MG63 (cell line): ENCODE results near the gene ICE1. TPM values are rescaled to one million over a fixed set of nuclear protein-coding genes. Genes with fewer than 3 reads are reported as not detected.
"Not testable (repeated sequence)": the region's sequence is repeated elsewhere in the genome, so short reads cannot be mapped to it uniquely, and the experiment has no call there.

ENCODE experiments used
- DNase-seq: peaks from one replicate; pipeline ENCODE4 v3.0.0-alpha.2; 2020
- H3K27me3 ChIP-seq: fragments of 250-450 bp; sonication (Bioruptor Pico); 2 replicates; pipeline ENCODE4 v1.5.1; 2020; ENCODE audit warnings: mild to moderate bottlenecking, moderate library complexity
- H3K36me3 ChIP-seq: fragments of 250-450 bp; sonication (Bioruptor Pico); 2 replicates; pipeline ENCODE4 v1.5.1; 2020; ENCODE audit warnings: mild to moderate bottlenecking, moderate library complexity
- H3K4me3 ChIP-seq: fragments of 250-450 bp; sonication (Bioruptor Pico); 2 replicates; pipeline ENCODE4 v1.5.1; 2020; ENCODE audit warnings: mild to moderate bottlenecking, moderate library complexity
- H3K9me3 ChIP-seq: fragments of 250-450 bp; sonication (Bioruptor Pico); 2 replicates; pipeline ENCODE4 v1.5.1; 2020; ENCODE audit warnings: mild to moderate bottlenecking, moderate library complexity
- total RNA-seq: library from RNA; depleted of rRNA; stranded (reverse); fragments of >200 nt; shearing (Covaris generic); gene quantifications from 2 replicates; pipeline ENCODE4 v1.2.3, GENCODE V29; 2014; ENCODE audit warnings: low replicate concordance

ICE1 gene
- total RNA-seq, 1 experiment from 2014 or later, result 18.4 TPM

GRCh38 chr5:5470933-5471332, 48.5 kb downstream of the ICE1 start:
- H3K27me3 ChIP-seq, result no peaks in the 10 kb centered on the region
- no peak overlapping the region for H3K4me3 ChIP-seq
- no peak for DNase-seq
- H3K9me3 ChIP-seq, result no peaks in the 10 kb centered on the region
- H3K36me3 ChIP-seq, result peaks cover 53% of the 10 kb centered on the region

- no peak for DNase-seq
- Histone ChIP-seq H3K4me3 (no peak overlapping the region), H3K9me3 (no peaks in the 10 kb centered on the region), H3K36me3 (peaks cover 63% of the 10 kb centered on the region), H3K27me3 (no peaks in the 10 kb centered on the region)
These were observed 50.7 kb downstream of the ICE1 start for GRCh38 chr5:5473226-5473625.

- Histone ChIP-seq H3K4me3 (no peak overlapping the region), H3K27me3 (no peaks in the 10 kb centered on the region), H3K9me3 (no peaks in the 10 kb centered on the region), H3K36me3 (peaks cover 77% of the 10 kb centered on the region)
- DNase-seq, result no peak
These were observed 52.5 kb downstream of the ICE1 start for GRCh38 chr5:5474961-5475360.

- no peak overlapping the region for H3K4me3 ChIP-seq
- H3K27me3 ChIP-seq, result no peaks in the 10 kb centered on the region
- H3K9me3 ChIP-seq, result no peaks in the 10 kb centered on the region
- DNase-seq, result no peak
- peaks cover 83% of the 10 kb centered on the region for H3K36me3 ChIP-seq
These were observed 53.5 kb downstream of the ICE1 start for GRCh38 chr5:5475975-5476374.

GRCh38 chr5:5479578-5479977, 57.1 kb downstream of the ICE1 start:
- H3K36me3 ChIP-seq, result peaks cover 63% of the 10 kb centered on the region
- not testable (repeated sequence) for DNase-seq, H3K27me3 ChIP-seq, H3K9me3 ChIP-seq, H3K4me3 ChIP-seq

- Histone ChIP-seq H3K36me3 (peaks cover 57% of the 10 kb centered on the region), H3K27me3 (no peaks in the 10 kb centered on the region), H3K4me3 (no peak overlapping the region), H3K9me3 (no peaks in the 10 kb centered on the region)
- DNase-seq, result no peak
These were observed 58.1 kb downstream of the ICE1 start for GRCh38 chr5:5480481-5481111.

- H3K36me3 ChIP-seq, result peaks cover 55% of the 10 kb centered on the region
- no peak overlapping the region for H3K4me3 ChIP-seq
- DNase-seq, result no peak
- H3K9me3 ChIP-seq, result no peaks in the 10 kb centered on the region
- H3K27me3 ChIP-seq, result no peaks in the 10 kb centered on the region
These were observed 58.7 kb downstream of the ICE1 start for GRCh38 chr5:5481206-5481605.

GRCh38 chr5:5481633-5482032, 59.2 kb downstream of the ICE1 start:
- H3K4me3 ChIP-seq, result no peak overlapping the region
- H3K36me3 ChIP-seq, result peaks cover 55% of the 10 kb centered on the region
- no peak for DNase-seq
- H3K27me3 ChIP-seq, result no peaks in the 10 kb centered on the region
- no peaks in the 10 kb centered on the region for H3K9me3 ChIP-seq

- no peak overlapping the region for H3K4me3 ChIP-seq
- H3K36me3 ChIP-seq, result peaks cover 54% of the 10 kb centered on the region
- DNase-seq, result no peak
- no peaks in the 10 kb centered on the region for H3K9me3 ChIP-seq
- no peaks in the 10 kb centered on the region for H3K27me3 ChIP-seq
These were observed 60.9 kb downstream of the ICE1 start for GRCh38 chr5:5483350-5483749.

GRCh38 chr5:5483880-5484598, 61.6 kb downstream of the ICE1 start:
- H3K36me3 ChIP-seq, result peaks cover 53% of the 10 kb centered on the region
- no peaks in the 10 kb centered on the region for H3K27me3 ChIP-seq
- no peaks in the 10 kb centered on the region for H3K9me3 ChIP-seq
- H3K4me3 ChIP-seq, result no peak overlapping the region
- DNase-seq, result no peak

GRCh38 chr5:5486122-5486521, 63.6 kb downstream of the ICE1 start:
- Histone ChIP-seq H3K27me3 (no peaks in the 10 kb centered on the region), H3K9me3 (no peaks in the 10 kb centered on the region), H3K36me3 (peaks cover 53% of the 10 kb centered on the region), H3K4me3 (no peak overlapping the region)
- DNase-seq, result no peak

GRCh38 chr5:5487585-5488360, 65.3 kb downstream of the ICE1 start:
- peaks cover 48% of the 10 kb centered on the region for H3K36me3 ChIP-seq
- H3K27me3 ChIP-seq, result no peaks in the 10 kb centered on the region
- H3K9me3 ChIP-seq, result no peaks in the 10 kb centered on the region
- DNase-seq, result no peak
- H3K4me3 ChIP-seq, result no peak overlapping the region

- H3K4me3 ChIP-seq, result no peak overlapping the region
- no peaks in the 10 kb centered on the region for H3K9me3 ChIP-seq
- H3K36me3 ChIP-seq, result peaks cover 41% of the 10 kb centered on the region
- no peaks in the 10 kb centered on the region for H3K27me3 ChIP-seq
- no peak for DNase-seq
These were observed 68.4 kb downstream of the ICE1 start for GRCh38 chr5:5490774-5491347.

GRCh38 chr5:5492087-5492933, 69.8 kb downstream of the ICE1 start:
- Histone ChIP-seq H3K36me3 (peaks cover 27% of the 10 kb centered on the region), H3K9me3 (no peaks in the 10 kb centered on the region), H3K4me3 (no peak overlapping the region), H3K27me3 (0 out of 2 replicates have a peak, but pooled peaks cover 3% of the 10 kb centered on the region)
- peak; percentile 32 for DNase-seq

GRCh38 chr5:5492934-5493271, 70.4 kb downstream of the ICE1 start:
- peaks cover 22% of the 10 kb centered on the region for H3K36me3 ChIP-seq
- H3K27me3 ChIP-seq, H3K9me3 ChIP-seq, DNase-seq, H3K4me3 ChIP-seq: not testable (repeated sequence)
